HL-60 (cell line): ENCODE data around the gene HDGF.

Experiments used
- DNase-seq, 2 experiments: peaks; one replicate each; pipeline ENCODE4 v3.0.0-alpha.2; 2010 to 2020; ENCODE audit warnings: low read depth in 1 of 2, low spot score in 1 of 2
- H3K27ac ChIP-seq: fragments of 250-450 bp; sonication (Bioruptor Pico); replicated peaks from 2 replicates; pipeline ENCODE4 v1.5.1; 2020; ENCODE audit warnings: mild to moderate bottlenecking, moderate library complexity
- H3K27me3 ChIP-seq: fragments of 250-450 bp; sonication (Bioruptor Pico); 2 replicates; pipeline ENCODE4 v1.5.1; 2021; ENCODE audit warnings: mild to moderate bottlenecking, moderate library complexity; ENCODE audit not compliant: insufficient read depth, poor library complexity, severe bottlenecking
- H3K4me3 ChIP-seq: replicated peaks from 2 replicates; pipeline ENCODE4 v1.5.1; 2011; ENCODE audit warnings: mild to moderate bottlenecking, control low read depth, low read length; ENCODE audit not compliant: insufficient read depth
- GABPA ChIP-seq: IDR thresholded peaks from 2 replicates; pipeline ENCODE4 v1.6.1; 2012; ENCODE audit warnings: low read depth
- POLR2AphosphoS5 ChIP-seq: IDR thresholded peaks from 2 replicates; pipeline ENCODE4 v1.6.1; 2012; ENCODE audit warnings: low read depth
- SPI1 ChIP-seq: IDR thresholded peaks from 2 replicates; pipeline ENCODE4 v1.6.1; 2012; ENCODE audit warnings: low read depth, mild to moderate bottlenecking, borderline replicate concordance
- TF ChIP-seq, protein P1 (sequence below): IDR thresholded peaks from one replicate; pipeline ENCODE4 v1.5.1; 2011; ENCODE audit warnings: low read length, control low read depth, inconsistent platforms; ENCODE audit not compliant: insufficient read depth
- TF ChIP-seq, protein P2 (sequence below): IDR thresholded peaks from 2 replicates; pipeline ENCODE4 v1.6.1; 2012; ENCODE audit warnings: low read depth; ENCODE audit not compliant: insufficient replicate concordance

Gene HDGF

GRCh38 chr1:156742801-156743200, 8.7 kb downstream of the HDGF start:
- Histone ChIP-seq H3K27me3 (no peaks in the 10 kb centered on the region), H3K4me3 (no peak overlapping the region), H3K27ac (no peak overlapping the region)
- DNase-seq: no peak
- TF ChIP-seq SPI1 (no peak), GABPA (no peak)

GRCh38 chr1:156742017-156742416, 9.5 kb downstream of the HDGF start:
- peak overlapping the region; percentile 65 for H3K27ac ChIP-seq
- no peak for DNase-seq
- no peaks in the 10 kb centered on the region for H3K27me3 ChIP-seq
- no peak overlapping the region for H3K4me3 ChIP-seq
- TF ChIP-seq POLR2AphosphoS5: no peak
- no peak for TF ChIP-seq GABPA
- TF ChIP-seq, protein P1, sequence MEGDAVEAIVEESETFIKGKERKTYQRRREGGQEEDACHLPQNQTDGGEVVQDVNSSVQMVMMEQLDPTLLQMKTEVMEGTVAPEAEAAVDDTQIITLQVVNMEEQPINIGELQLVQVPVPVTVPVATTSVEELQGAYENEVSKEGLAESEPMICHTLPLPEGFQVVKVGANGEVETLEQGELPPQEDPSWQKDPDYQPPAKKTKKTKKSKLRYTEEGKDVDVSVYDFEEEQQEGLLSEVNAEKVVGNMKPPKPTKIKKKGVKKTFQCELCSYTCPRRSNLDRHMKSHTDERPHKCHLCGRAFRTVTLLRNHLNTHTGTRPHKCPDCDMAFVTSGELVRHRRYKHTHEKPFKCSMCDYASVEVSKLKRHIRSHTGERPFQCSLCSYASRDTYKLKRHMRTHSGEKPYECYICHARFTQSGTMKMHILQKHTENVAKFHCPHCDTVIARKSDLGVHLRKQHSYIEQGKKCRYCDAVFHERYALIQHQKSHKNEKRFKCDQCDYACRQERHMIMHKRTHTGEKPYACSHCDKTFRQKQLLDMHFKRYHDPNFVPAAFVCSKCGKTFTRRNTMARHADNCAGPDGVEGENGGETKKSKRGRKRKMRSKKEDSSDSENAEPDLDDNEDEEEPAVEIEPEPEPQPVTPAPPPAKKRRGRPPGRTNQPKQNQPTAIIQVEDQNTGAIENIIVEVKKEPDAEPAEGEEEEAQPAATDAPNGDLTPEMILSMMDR: no peak
- TF ChIP-seq SPI1: no peak
- TF ChIP-seq, protein P2, sequence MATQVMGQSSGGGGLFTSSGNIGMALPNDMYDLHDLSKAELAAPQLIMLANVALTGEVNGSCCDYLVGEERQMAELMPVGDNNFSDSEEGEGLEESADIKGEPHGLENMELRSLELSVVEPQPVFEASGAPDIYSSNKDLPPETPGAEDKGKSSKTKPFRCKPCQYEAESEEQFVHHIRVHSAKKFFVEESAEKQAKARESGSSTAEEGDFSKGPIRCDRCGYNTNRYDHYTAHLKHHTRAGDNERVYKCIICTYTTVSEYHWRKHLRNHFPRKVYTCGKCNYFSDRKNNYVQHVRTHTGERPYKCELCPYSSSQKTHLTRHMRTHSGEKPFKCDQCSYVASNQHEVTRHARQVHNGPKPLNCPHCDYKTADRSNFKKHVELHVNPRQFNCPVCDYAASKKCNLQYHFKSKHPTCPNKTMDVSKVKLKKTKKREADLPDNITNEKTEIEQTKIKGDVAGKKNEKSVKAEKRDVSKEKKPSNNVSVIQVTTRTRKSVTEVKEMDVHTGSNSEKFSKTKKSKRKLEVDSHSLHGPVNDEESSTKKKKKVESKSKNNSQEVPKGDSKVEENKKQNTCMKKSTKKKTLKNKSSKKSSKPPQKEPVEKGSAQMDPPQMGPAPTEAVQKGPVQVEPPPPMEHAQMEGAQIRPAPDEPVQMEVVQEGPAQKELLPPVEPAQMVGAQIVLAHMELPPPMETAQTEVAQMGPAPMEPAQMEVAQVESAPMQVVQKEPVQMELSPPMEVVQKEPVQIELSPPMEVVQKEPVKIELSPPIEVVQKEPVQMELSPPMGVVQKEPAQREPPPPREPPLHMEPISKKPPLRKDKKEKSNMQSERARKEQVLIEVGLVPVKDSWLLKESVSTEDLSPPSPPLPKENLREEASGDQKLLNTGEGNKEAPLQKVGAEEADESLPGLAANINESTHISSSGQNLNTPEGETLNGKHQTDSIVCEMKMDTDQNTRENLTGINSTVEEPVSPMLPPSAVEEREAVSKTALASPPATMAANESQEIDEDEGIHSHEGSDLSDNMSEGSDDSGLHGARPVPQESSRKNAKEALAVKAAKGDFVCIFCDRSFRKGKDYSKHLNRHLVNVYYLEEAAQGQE: no peak

DNA sequence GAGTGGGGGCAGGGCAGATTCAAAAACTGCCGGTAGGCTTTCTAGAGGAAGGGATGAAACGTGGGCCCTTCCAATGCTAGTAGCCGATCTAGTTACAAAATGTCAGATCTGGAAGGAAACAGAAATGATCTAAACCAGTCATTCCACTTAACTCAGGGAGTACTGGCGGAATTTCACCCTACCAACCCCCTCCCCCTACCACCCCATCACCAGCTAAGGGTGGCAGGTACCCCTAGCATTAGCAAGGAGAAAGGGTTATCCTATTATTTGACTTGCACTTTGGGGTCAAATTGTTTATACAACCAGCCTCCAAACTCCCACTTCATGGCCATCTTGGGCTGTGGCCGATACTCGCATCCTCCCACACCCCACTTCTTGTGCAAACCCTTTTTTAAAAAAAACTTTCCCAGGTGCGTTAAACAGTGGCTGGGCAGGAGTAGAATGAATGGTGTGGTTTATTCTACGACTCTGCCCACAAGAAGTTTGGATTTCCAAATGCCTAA, 9.9 kb downstream of the HDGF start:
- H3K4me3 ChIP-seq: peak overlapping the region; percentile 7; the same call in 1 of the 2 replicates

More for the DNA sequence above, 9.9 kb downstream of the HDGF start:
- no peak for TF ChIP-seq GABPA
- no peak for TF ChIP-seq SPI1
- TF ChIP-seq, protein P1: no peak
- TF ChIP-seq, protein P2: no peak
- no peak for TF ChIP-seq POLR2AphosphoS5
- Histone ChIP-seq H3K27ac (peak overlapping the region; percentile 65), H3K27me3 (no peaks in the 10 kb centered on the region)
- no peak for DNase-seq
